Natural killer cell treated with Interleukin-12 subunit alpha and Interleukin-12 subunit beta and Interleukin-15 and Interleukin-18, amount 100 ng/mL, for 72 hours (primary cell): ENCODE measurements around the gene SREBF2. TPM values are rescaled to one million over a fixed set of nuclear protein-coding genes. Genes with fewer than 3 reads are reported as not detected.

ENCODE experiments used
- ATAC-seq, 2 donors: fragments of 150-1000 bp; cut with Tn5 transposase in 1 of 2; sonication (Bioruptor Pico), chemical (Tn5 transposase) in 1 of 2; 2 replicates each; pipeline ENCODE4 v1.10.0; 2021
- DNase-seq: peaks from one replicate; pipeline ENCODE4 v3.0.0; 2022; ENCODE audit warnings: low spot score
- H3K27ac Mint-ChIP-seq, 2 donors: 1 replicate in 1 of 2; 2 replicates in 1 of 2; pipeline ENCODE4 v1.8.0; 2022; ENCODE audit warnings: mixed read lengths in 2 of 2, mild to moderate bottlenecking in 1 of 2, moderate library complexity in 1 of 2
- H3K27me3 Mint-ChIP-seq, 2 donors: 1 replicate in 1 of 2; 2 replicates in 1 of 2; pipeline ENCODE4 v1.8.0; 2022; ENCODE audit warnings: mixed read lengths in 2 of 2
- H3K36me3 Mint-ChIP-seq: one replicate; pipeline ENCODE4 v1.8.0; 2022; ENCODE audit warnings: mixed read lengths
- H3K4me1 Mint-ChIP-seq, 2 donors: 1 replicate in 1 of 2; 2 replicates in 1 of 2; pipeline ENCODE4 v1.8.0; 2022; ENCODE audit warnings: low read depth in 2 of 2, mixed read lengths in 2 of 2, mild to moderate bottlenecking in 1 of 2
- H3K4me3 Mint-ChIP-seq: one replicate; pipeline ENCODE4 v1.8.0; 2022; ENCODE audit warnings: mixed read lengths
- H3K9me3 Mint-ChIP-seq: 2 replicates; pipeline ENCODE4 v1.8.0; 2022; ENCODE audit warnings: mixed read lengths
- total RNA-seq, 2 donors: library from RNA; stranded (reverse); gene quantifications; one replicate each; pipeline ENCODE4 v1.2.3, GENCODE V29; 2022

Gene SREBF2
- total RNA-seq, 2 donors from 2014 or later: 205 to 211 TPM

- Mint-ChIP-seq H3K4me3 (no peak overlapping the region), H3K36me3 (no peaks in the 10 kb centered on the region), H3K27ac (no peak overlapping the region), H3K4me1 (peaks cover 5 to 23% of the 10 kb centered on the region in 2 donors), H3K27me3 (peaks cover 5 to 7% of the 10 kb centered on the region in 2 donors), H3K9me3 (no peaks in the 10 kb centered on the region)
- ATAC-seq: no peak
- DNase-seq: no peak
Measured at GRCh38 chr22:41906822-41907221, 73.9 kb downstream of the SREBF2 start.

GRCh38 chr22:41907436-41908401 is 74.8 kb downstream of the SREBF2 start:
- Mint-ChIP-seq H3K4me3 (no peak overlapping the region), H3K4me1 (peaks cover 5 to 28% of the 10 kb centered on the region in 2 donors), H3K9me3 (no peaks in the 10 kb centered on the region), H3K27ac (no peak overlapping the region), H3K36me3 (no peaks in the 10 kb centered on the region), H3K27me3 (peaks cover 10 to 15% of the 10 kb centered on the region in 2 donors)
- ATAC-seq (peak; percentile 17 to 39), DNase-seq (peak; percentile 54)

GRCh38 chr22:41908411-41909309 is 75.8 kb downstream of the SREBF2 start:
- Mint-ChIP-seq H3K4me3 (peak overlapping the region; percentile 22), H3K27ac (no peak overlapping the region), H3K36me3 (no peaks in the 10 kb centered on the region), H3K4me1 (peaks cover 5 to 29% of the 10 kb centered on the region in 2 donors), H3K9me3 (no peaks in the 10 kb centered on the region), H3K27me3 (peaks cover 17 to 22% of the 10 kb centered on the region in 2 donors)
- DNase-seq: peak; percentile 55
- ATAC-seq: peak in 1 of 2 donors; percentile 43

GRCh38 chr22:41909310-41910049 is 76.6 kb downstream of the SREBF2 start:
- H3K27ac Mint-ChIP-seq: no peak overlapping the region
- peaks cover 17 to 22% of the 10 kb centered on the region in 2 donors for H3K27me3 Mint-ChIP-seq
- peaks cover 5 to 29% of the 10 kb centered on the region in 2 donors for H3K4me1 Mint-ChIP-seq
- no peaks in the 10 kb centered on the region for H3K9me3 Mint-ChIP-seq
- ATAC-seq (no peak), DNase-seq (peak; percentile 59)
- H3K36me3 Mint-ChIP-seq: no peaks in the 10 kb centered on the region
- H3K4me3 Mint-ChIP-seq: peak overlapping the region; percentile 27

- Mint-ChIP-seq H3K4me3 (no peak overlapping the region), H3K9me3 (no peaks in the 10 kb centered on the region), H3K27ac (no peak overlapping the region), H3K27me3 (peaks cover 17 to 22% of the 10 kb centered on the region in 2 donors), H3K36me3 (no peaks in the 10 kb centered on the region), H3K4me1 (peaks cover 5 to 29% of the 10 kb centered on the region in 2 donors)
- peak; percentile 60 for DNase-seq
- peak; percentile 28 to 48 for ATAC-seq
Measured at GRCh38 chr22:41910050-41911000, 77.4 kb downstream of the SREBF2 start.

GRCh38 chr22:41911001-41911611 is 78.2 kb downstream of the SREBF2 start:
- no peak for ATAC-seq
- Mint-ChIP-seq H3K9me3 (no peaks in the 10 kb centered on the region), H3K27me3 (peaks cover 19 to 27% of the 10 kb centered on the region in 2 donors), H3K4me1 (peaks cover 5 to 31% of the 10 kb centered on the region in 2 donors), H3K27ac (no peak overlapping the region), H3K36me3 (no peaks in the 10 kb centered on the region), H3K4me3 (peak overlapping the region; percentile 44)
- no peak for DNase-seq

GRCh38 chr22:41912338-41913039 is 79.6 kb downstream of the SREBF2 start:
- H3K27ac Mint-ChIP-seq: no peak overlapping the region
- H3K9me3 Mint-ChIP-seq: no peaks in the 10 kb centered on the region
- no peaks in the 10 kb centered on the region for H3K36me3 Mint-ChIP-seq
- H3K4me3 Mint-ChIP-seq: peak overlapping the region; percentile 12
- DNase-seq (no peak), ATAC-seq (no peak)
- peaks cover 5 to 27% of the 10 kb centered on the region in 2 donors for H3K4me1 Mint-ChIP-seq
- peaks cover 27 to 33% of the 10 kb centered on the region in 2 donors for H3K27me3 Mint-ChIP-seq

GRCh38 chr22:41913040-41913719 is 80.3 kb downstream of the SREBF2 start:
- DNase-seq (no peak), ATAC-seq (no peak)
- Mint-ChIP-seq H3K4me3 (peak overlapping the region; percentile 12), H3K36me3 (no peaks in the 10 kb centered on the region), H3K9me3 (no peaks in the 10 kb centered on the region), H3K27ac (no peak overlapping the region), H3K4me1 (peaks cover 5 to 23% of the 10 kb centered on the region in 2 donors), H3K27me3 (peaks cover 27 to 33% of the 10 kb centered on the region in 2 donors)

GRCh38 chr22:41913842-41914534 is 81.1 kb downstream of the SREBF2 start:
- no peaks in the 10 kb centered on the region for H3K36me3 Mint-ChIP-seq
- H3K4me3 Mint-ChIP-seq: no peak overlapping the region
- ATAC-seq: no peak
- no peak for DNase-seq
- H3K27ac Mint-ChIP-seq: no peak overlapping the region
- peaks cover 27 to 33% of the 10 kb centered on the region in 2 donors for H3K27me3 Mint-ChIP-seq
- H3K4me1 Mint-ChIP-seq: peaks cover 5 to 16% of the 10 kb centered on the region in 2 donors
- H3K9me3 Mint-ChIP-seq: no peaks in the 10 kb centered on the region

GRCh38 chr22:41914611-41915034 is 81.7 kb downstream of the SREBF2 start:
- no peaks in the 10 kb centered on the region for H3K9me3 Mint-ChIP-seq
- peaks cover 27 to 33% of the 10 kb centered on the region in 2 donors for H3K27me3 Mint-ChIP-seq
- no peak overlapping the region for H3K4me3 Mint-ChIP-seq
- no peaks in the 10 kb centered on the region for H3K36me3 Mint-ChIP-seq
- no peak overlapping the region for H3K27ac Mint-ChIP-seq
- DNase-seq (no peak), ATAC-seq (peak in 1 of 2 donors; percentile 2)
- H3K4me1 Mint-ChIP-seq: peaks cover 0 to 13% of the 10 kb centered on the region in 2 donors
